NK-92 treated with Interleukin-12 subunit alpha and Interleukin-12 subunit beta, amount 100 ng/mL, for 24 hours (cell line): ENCODE data around the gene EFTUD2.

Source experiments
- DNase-seq: peaks from one replicate; lab custom pipeline; 2025; lab: John Stamatoyannopoulos, UW

Gene EFTUD2

GRCh38 chr17:44887971-44888954 lies 11.0 kb downstream of the EFTUD2 start:
- no peak for DNase-seq

GRCh38 chr17:44887016-44887415 lies 12.2 kb downstream of the EFTUD2 start:
- no peak for DNase-seq

- DNase-seq, result no peak
Observed at GRCh38 chr17:44884941-44885340, 14.3 kb downstream of the EFTUD2 start.

GRCh38 chr17:44881145-44881544 lies 18.1 kb downstream of the EFTUD2 start:
- DNase-seq, result no peak

- no peak for DNase-seq
Observed at GRCh38 chr17:44880062-44880461, 19.2 kb downstream of the EFTUD2 start.

GRCh38 chr17:44879376-44879775 lies 19.9 kb downstream of the EFTUD2 start:
- DNase-seq, result no peak

GRCh38 chr17:44878627-44879221 lies 20.5 kb downstream of the EFTUD2 start:
- no peak for DNase-seq

GRCh38 chr17:44877121-44877520 lies 22.1 kb downstream of the EFTUD2 start:
- no peak for DNase-seq

GRCh38 chr17:44875761-44876160 lies 23.5 kb downstream of the EFTUD2 start:
- no peak for DNase-seq

- no peak for DNase-seq
Observed at GRCh38 chr17:44872131-44872768, 27.0 kb downstream of the EFTUD2 start.

GRCh38 chr17:44871556-44871955 lies 27.7 kb downstream of the EFTUD2 start:
- no peak for DNase-seq

GRCh38 chr17:44867841-44868240 lies 31.4 kb downstream of the EFTUD2 start:
- DNase-seq, result no peak

- DNase-seq, result no peak
Observed at GRCh38 chr17:44865931-44866330, 33.3 kb downstream of the EFTUD2 start.

GRCh38 chr17:44865231-44865660 lies 34.0 kb downstream of the EFTUD2 start:
- peak; percentile 19 for DNase-seq

GRCh38 chr17:44864831-44865230 lies 34.4 kb downstream of the EFTUD2 start:
- DNase-seq, result no peak

GRCh38 chr17:44863061-44863918 lies 36.0 kb downstream of the EFTUD2 start:
- DNase-seq, result no peak

GRCh38 chr17:44862278-44862914 lies 36.8 kb downstream of the EFTUD2 start:
- DNase-seq, result no peak

GRCh38 chr17:44859701-44860100 lies 39.5 kb downstream of the EFTUD2 start:
- no peak for DNase-seq

- no peak for DNase-seq
Observed at GRCh38 chr17:44854192-44854591, 45.1 kb downstream of the EFTUD2 start.

GRCh38 chr17:44850612-44851011 lies 48.6 kb downstream of the EFTUD2 start:
- DNase-seq, result no peak

- DNase-seq, result no peak
Observed at GRCh38 chr17:44850025-44850424, 49.2 kb downstream of the EFTUD2 start.
